IMR-90 (cell line): ENCODE results near the gene EXOG. TPM values are rescaled to one million over a fixed set of nuclear protein-coding genes. Genes with fewer than 3 reads are reported as not detected.

Source experiments
- ATAC-seq: fragments of 200-7000 bp; cut with Tn5 transposase; 2 replicates; pipeline ENCODE4 v1.9.1; 2020; ENCODE audit warnings: low read depth, mild to moderate bottlenecking, moderate library complexity
- BruUV-seq: library from RNA; stranded (reverse); fragments of 400-500 nt; replicated peaks from 2 replicates; lab custom pipeline; 2021; lab: Mats Ljungman, UMichigan
- CTCF ChIA-PET: fragments of 300-600 bp; formaldehyde crosslinking; extraction: SDS; loops from one replicate; lab custom pipeline; 2021; ENCODE audit warnings: antibody characterized with exemption; lab: Yijun Ruan, JAX
- POLR2A ChIA-PET: fragments of 300-600 bp; sonication (Branson Sonifier 250); formaldehyde crosslinking; loops from one replicate; lab custom pipeline; 2022; ENCODE audit warnings: antibody characterized with exemption; ENCODE audit not compliant: unreplicated experiment; lab: Charles Lee
- DNase-seq: peaks from one replicate; pipeline ENCODE4 v3.0.0; 2013
- H2AFZ ChIP-seq: replicated peaks from 2 replicates; pipeline ENCODE3; 2013; ENCODE audit warnings: low read length, mild to moderate bottlenecking; ENCODE audit not compliant: poor library complexity
- H2AK5ac ChIP-seq: 2 replicates; pipeline ENCODE4 v1.6.1; 2013; ENCODE audit warnings: low read depth, low read length, inconsistent platforms
- H2AK9ac ChIP-seq: replicated peaks from 2 replicates; pipeline ENCODE3; 2013; ENCODE audit warnings: mild to moderate bottlenecking, low read depth, low read length, moderate library complexity; ENCODE audit not compliant: poor library complexity
- H2BK120ac ChIP-seq: 2 replicates; pipeline ENCODE4 v1.6.1; 2013; ENCODE audit warnings: low read depth, low read length, inconsistent platforms
- H2BK15ac ChIP-seq: 3 replicates; pipeline ENCODE4 v1.6.1; 2013; ENCODE audit warnings: low read depth, low read length, inconsistent platforms
- H2BK20ac ChIP-seq: 2 replicates; pipeline ENCODE4 v1.6.1; 2013; ENCODE audit warnings: low read depth, mild to moderate bottlenecking, inconsistent platforms, low read length, moderate library complexity
- H2BK5ac ChIP-seq: 2 replicates; pipeline ENCODE4 v1.6.1; 2013; ENCODE audit warnings: mild to moderate bottlenecking, low read depth, low read length, inconsistent platforms; ENCODE audit not compliant: poor library complexity, severe bottlenecking
- H3K14ac ChIP-seq: replicated peaks from 2 replicates; pipeline ENCODE4 v1.6.1; 2013; ENCODE audit warnings: low read depth, low read length, inconsistent platforms
- H3K18ac ChIP-seq: 2 replicates; pipeline ENCODE4 v1.6.1; 2013; ENCODE audit warnings: low read depth, low read length, control low read depth
- H3K23ac ChIP-seq: 2 replicates; pipeline ENCODE4 v1.6.1; 2013; ENCODE audit warnings: low read depth, low read length, inconsistent platforms
- H3K27ac ChIP-seq: 2 replicates; pipeline ENCODE4 v1.5.1; 2013; ENCODE audit warnings: mild to moderate bottlenecking, control low read depth, low read length; ENCODE audit not compliant: insufficient read depth
- H3K27me3 ChIP-seq: 2 replicates; pipeline ENCODE4 v1.6.1; 2013; ENCODE audit warnings: low read length; ENCODE audit not compliant: control insufficient read depth, insufficient read depth
- H3K36me3 ChIP-seq: 2 replicates; pipeline ENCODE4 v1.6.1; 2013; ENCODE audit warnings: low read length, mixed read lengths; ENCODE audit not compliant: control insufficient read depth, insufficient read depth
- H3K4ac ChIP-seq: 2 replicates; pipeline ENCODE4 v1.6.1; 2013; ENCODE audit warnings: low read depth, low read length, inconsistent platforms
- H3K4me1 ChIP-seq: 2 replicates; pipeline ENCODE4 v1.6.1; 2013; ENCODE audit warnings: low read length, mixed read lengths; ENCODE audit not compliant: control insufficient read depth, insufficient read depth
- H3K4me2 ChIP-seq: 2 replicates; pipeline ENCODE4 v1.6.1; 2013; ENCODE audit warnings: low read depth, mild to moderate bottlenecking, control low read depth, low read length, moderate library complexity
- H3K4me3 ChIP-seq: 2 replicates; pipeline ENCODE4 v1.5.1; 2013; ENCODE audit warnings: low read depth, mild to moderate bottlenecking, control low read depth, low read length, moderate library complexity; ENCODE audit not compliant: insufficient read depth
- H3K56ac ChIP-seq: 2 replicates; pipeline ENCODE4 v1.6.1; 2013; ENCODE audit warnings: low read length, inconsistent platforms; ENCODE audit not compliant: insufficient read depth; ENCODE audit errors: extremely low read depth
- H3K79me1 ChIP-seq, 2 experiments: 2 replicates each; pipeline ENCODE4 v1.6.1; 2013; ENCODE audit warnings: low read length in 2 of 2, inconsistent platforms in 1 of 2, low read depth in 1 of 2
- H3K9ac ChIP-seq: 2 replicates; pipeline ENCODE4 v1.6.1; 2013; ENCODE audit warnings: low read depth, low read length, control low read depth
- H3K9me1 ChIP-seq: 2 replicates; pipeline ENCODE4 v1.6.1; 2013; ENCODE audit warnings: low read length, inconsistent platforms; ENCODE audit not compliant: insufficient read depth
- H3K9me3 ChIP-seq: 2 replicates; pipeline ENCODE4 v1.6.1; 2013; ENCODE audit warnings: low read length; ENCODE audit not compliant: control insufficient read depth, insufficient read depth
- H4K20me1 ChIP-seq: 2 replicates; pipeline ENCODE4 v1.6.1; 2013; ENCODE audit warnings: low read length, inconsistent platforms; ENCODE audit not compliant: insufficient read depth
- H4K5ac ChIP-seq: 2 replicates; pipeline ENCODE4 v1.6.1; 2013; ENCODE audit warnings: mild to moderate bottlenecking, low read depth, low read length, control low read depth
- H4K8ac ChIP-seq, 2 experiments: 2 replicates each; pipeline ENCODE4 v1.6.1; 2013; ENCODE audit warnings: low read depth in 2 of 2, low read length in 2 of 2, control low read depth in 1 of 2, inconsistent platforms in 1 of 2
- H4K91ac ChIP-seq: 2 replicates; pipeline ENCODE4 v1.6.1; 2013; ENCODE audit warnings: low read depth, low read length, inconsistent platforms; ENCODE audit not compliant: insufficient read depth
- BHLHE40 ChIP-seq: fragments of 150-350 bp; IDR thresholded peaks from 2 replicates; pipeline ENCODE4 v1.6.1; 2016; ENCODE audit warnings: mild to moderate bottlenecking, low read depth, low read length
- CEBPB ChIP-seq: IDR thresholded peaks from 2 replicates; pipeline ENCODE4 v1.6.1; 2012; ENCODE audit warnings: low read depth, low read length, improper control_type of control experiment
- FOS ChIP-seq: fragments of 150-350 bp; IDR thresholded peaks from 2 replicates; pipeline ENCODE4 v1.6.1; 2016; ENCODE audit warnings: low read depth, low read length
- MAZ ChIP-seq: IDR thresholded peaks from 2 replicates; pipeline ENCODE4 v1.6.1; 2012; ENCODE audit warnings: low read depth, mild to moderate bottlenecking, low read length, improper control_type of control experiment, moderate library complexity, borderline replicate concordance
- POLR2A ChIP-seq: IDR thresholded peaks from 2 replicates; pipeline ENCODE4 v1.6.1; 2012; ENCODE audit warnings: mild to moderate bottlenecking, low read depth, low read length
- RAD21 ChIP-seq: IDR thresholded peaks from 2 replicates; pipeline ENCODE4 v1.6.1; 2012; ENCODE audit warnings: low read length, improper control_type of control experiment
- RFX5 ChIP-seq: IDR thresholded peaks from 2 replicates; pipeline ENCODE4 v1.8.0; 2012; ENCODE audit warnings: low read depth, mild to moderate bottlenecking, low read length, moderate library complexity
- WGBS, 2 experiments: methylation state at CpG; one replicate each; pipeline versions ENCODE4 v1.1.5 to v1.1.7; 2013; ENCODE audit warnings: missing lambda C conversion rate in 2 of 2; ENCODE audit not compliant: insufficient read length in 1 of 2; ENCODE audit errors: extremely low coverage in 2 of 2; 5-methylcytosine and 5-hydroxymethylcytosine counted together
- dilution Hi-C: fragments of 300-500 bp; cut with HindIII; formaldehyde crosslinking; loops from one replicate; pipeline ENCODE4 v1.14.3; 2018; ENCODE audit warnings: low sequenced_read_pairs; ENCODE audit not compliant: unreplicated experiment
- in situ Hi-C: fragments of 300-500 bp; cut with MboI; formaldehyde crosslinking; loops from 3 replicates; pipeline ENCODE4 v1.14.3; 2019; ENCODE audit warnings: low sequenced_read_pairs, inconsistent platforms, mixed read lengths
- intact Hi-C: fragments of 100-400 bp; cut with micrococcal nuclease; formaldehyde crosslinking; loops from 2 replicates; pipeline ENCODE4 v1.10.0; 2022
- polyA plus RNA-seq, 3 experiments: library from polyadenylated mRNA; depleted of rRNA; stranded (reverse); fragments of >200 nt; gene quantifications; 2 replicates each; pipeline ENCODE4 v1.2.3, GENCODE V29; 2012; ENCODE audit warnings: low replicate concordance in 1 of 3
- total RNA-seq: library from RNA; depleted of rRNA; stranded (reverse); fragments of >200 nt; gene quantifications from 2 replicates; pipeline ENCODE4 v1.2.3, GENCODE V29; 2012
- TF ChIP-seq, protein P1 (sequence below): fragments of 150-350 bp; IDR thresholded peaks from 2 replicates; pipeline ENCODE4 v1.6.1; 2017; ENCODE audit warnings: mild to moderate bottlenecking, antibody characterized with exemption, low read length, low read depth
- TF ChIP-seq, protein P2 (sequence below): conservative IDR thresholded peaks from 2 replicates; pipeline ENCODE4 v1.5.1; 2012; ENCODE audit warnings: mild to moderate bottlenecking, low read depth, low read length, improper control_type of control experiment

EXOG gene
- total and polyA plus RNA-seq, 2 of the 4 experiments (the other 2 are of a cell fraction): 10.2 to 15.0 TPM

DNA sequence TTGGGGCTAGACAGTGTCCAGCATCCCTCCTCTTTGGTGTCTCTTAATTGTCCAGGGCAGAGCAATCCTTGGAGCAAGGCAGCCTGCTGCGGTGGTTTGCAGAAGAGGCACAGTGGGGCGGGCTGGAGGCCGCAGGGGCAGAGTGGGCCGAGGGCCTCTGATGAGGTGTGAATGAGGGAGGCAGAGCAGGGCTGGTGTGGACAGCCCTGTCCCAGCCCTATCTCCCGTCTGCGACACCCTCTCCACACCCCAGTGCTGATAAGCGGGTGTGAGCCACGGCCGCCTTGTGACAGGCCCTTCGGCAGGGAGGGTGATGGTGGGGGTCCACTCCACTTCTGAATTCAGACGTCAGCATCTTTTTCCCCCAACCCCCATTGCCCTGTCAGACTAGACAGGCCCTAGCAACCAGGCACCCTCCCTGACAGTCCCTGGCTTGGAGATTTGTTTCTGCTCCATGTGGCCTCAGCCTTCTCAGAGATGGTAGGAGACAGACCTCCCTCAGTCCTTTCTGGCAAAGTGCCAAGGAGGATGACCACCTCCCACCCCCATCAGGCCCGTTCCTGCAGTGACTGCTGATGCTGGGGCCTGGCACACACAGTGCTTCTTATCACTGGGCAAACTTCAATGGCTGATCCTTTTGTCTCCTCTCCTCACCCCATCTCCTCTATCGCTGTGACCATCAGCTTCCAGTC, 37.3 kb downstream of the EXOG start:
- Histone ChIP-seq H3K4me3 (no peak overlapping the region), H2AK9ac (no peak overlapping the region), H3K79me1 (peaks cover 0 to 2% of the 10 kb centered on the region in 2 experiments; a peak in 2 of 4 replicates), H3K4me2 (no peak overlapping the region), H4K91ac (no peak overlapping the region), H4K5ac (no peak overlapping the region), H3K4me1 (no peaks in the 10 kb centered on the region), H3K9me3 (no peaks in the 10 kb centered on the region), H2AK5ac (no peak overlapping the region), H3K23ac (no peak overlapping the region), H2BK5ac (no peak overlapping the region), H2BK120ac (no peak overlapping the region), H2BK15ac (no peak overlapping the region), H3K9ac (no peak overlapping the region), H3K9me1 (peaks cover 7% of the 10 kb centered on the region; the same call in 1 of the 2 replicates), H4K20me1 (no peaks in the 10 kb centered on the region), H3K4ac (no peak overlapping the region), H2BK20ac (no peak overlapping the region), H3K27me3 (no peaks in the 10 kb centered on the region), H4K8ac (no peak overlapping the region), H2AFZ (no peak overlapping the region), H3K14ac (no peak overlapping the region), H3K36me3 (peaks cover 3% of the 10 kb centered on the region), H3K56ac (no peak overlapping the region), H3K27ac (no peak overlapping the region), H3K18ac (no peak overlapping the region)
- TF ChIP-seq POLR2A: no peak
- TF ChIP-seq, protein P1, sequence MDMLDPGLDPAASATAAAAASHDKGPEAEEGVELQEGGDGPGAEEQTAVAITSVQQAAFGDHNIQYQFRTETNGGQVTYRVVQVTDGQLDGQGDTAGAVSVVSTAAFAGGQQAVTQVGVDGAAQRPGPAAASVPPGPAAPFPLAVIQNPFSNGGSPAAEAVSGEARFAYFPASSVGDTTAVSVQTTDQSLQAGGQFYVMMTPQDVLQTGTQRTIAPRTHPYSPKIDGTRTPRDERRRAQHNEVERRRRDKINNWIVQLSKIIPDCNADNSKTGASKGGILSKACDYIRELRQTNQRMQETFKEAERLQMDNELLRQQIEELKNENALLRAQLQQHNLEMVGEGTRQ: no peak
- TF ChIP-seq, protein P2, sequence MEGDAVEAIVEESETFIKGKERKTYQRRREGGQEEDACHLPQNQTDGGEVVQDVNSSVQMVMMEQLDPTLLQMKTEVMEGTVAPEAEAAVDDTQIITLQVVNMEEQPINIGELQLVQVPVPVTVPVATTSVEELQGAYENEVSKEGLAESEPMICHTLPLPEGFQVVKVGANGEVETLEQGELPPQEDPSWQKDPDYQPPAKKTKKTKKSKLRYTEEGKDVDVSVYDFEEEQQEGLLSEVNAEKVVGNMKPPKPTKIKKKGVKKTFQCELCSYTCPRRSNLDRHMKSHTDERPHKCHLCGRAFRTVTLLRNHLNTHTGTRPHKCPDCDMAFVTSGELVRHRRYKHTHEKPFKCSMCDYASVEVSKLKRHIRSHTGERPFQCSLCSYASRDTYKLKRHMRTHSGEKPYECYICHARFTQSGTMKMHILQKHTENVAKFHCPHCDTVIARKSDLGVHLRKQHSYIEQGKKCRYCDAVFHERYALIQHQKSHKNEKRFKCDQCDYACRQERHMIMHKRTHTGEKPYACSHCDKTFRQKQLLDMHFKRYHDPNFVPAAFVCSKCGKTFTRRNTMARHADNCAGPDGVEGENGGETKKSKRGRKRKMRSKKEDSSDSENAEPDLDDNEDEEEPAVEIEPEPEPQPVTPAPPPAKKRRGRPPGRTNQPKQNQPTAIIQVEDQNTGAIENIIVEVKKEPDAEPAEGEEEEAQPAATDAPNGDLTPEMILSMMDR: no peak
- no peak for TF ChIP-seq BHLHE40
- TF ChIP-seq CEBPB: no peak
- no peak for TF ChIP-seq MAZ
- TF ChIP-seq RAD21: no peak
- TF ChIP-seq FOS: no peak
- no peak for TF ChIP-seq RFX5
- in situ Hi-C loops: no loop called here
- intact Hi-C loops: no loop called here
- ChIA-PET CTCF (no interaction called here), POLR2A (no interaction called here)
- WGBS, 2 experiments: no CpG with 5 or more reads among the region's 13 CpGs
- dilution Hi-C loops: no loop called here
- BruUV-seq: no TSS peak
- no peak for DNase-seq
- no peak; the same call in 1 of the 2 replicates for ATAC-seq
